Measurements from ENCODE around the gene CHD6.
A peak's percentile ranks its signal among the peaks of the same experiment; 100 is the strongest.

CHD6 gene, protein sequence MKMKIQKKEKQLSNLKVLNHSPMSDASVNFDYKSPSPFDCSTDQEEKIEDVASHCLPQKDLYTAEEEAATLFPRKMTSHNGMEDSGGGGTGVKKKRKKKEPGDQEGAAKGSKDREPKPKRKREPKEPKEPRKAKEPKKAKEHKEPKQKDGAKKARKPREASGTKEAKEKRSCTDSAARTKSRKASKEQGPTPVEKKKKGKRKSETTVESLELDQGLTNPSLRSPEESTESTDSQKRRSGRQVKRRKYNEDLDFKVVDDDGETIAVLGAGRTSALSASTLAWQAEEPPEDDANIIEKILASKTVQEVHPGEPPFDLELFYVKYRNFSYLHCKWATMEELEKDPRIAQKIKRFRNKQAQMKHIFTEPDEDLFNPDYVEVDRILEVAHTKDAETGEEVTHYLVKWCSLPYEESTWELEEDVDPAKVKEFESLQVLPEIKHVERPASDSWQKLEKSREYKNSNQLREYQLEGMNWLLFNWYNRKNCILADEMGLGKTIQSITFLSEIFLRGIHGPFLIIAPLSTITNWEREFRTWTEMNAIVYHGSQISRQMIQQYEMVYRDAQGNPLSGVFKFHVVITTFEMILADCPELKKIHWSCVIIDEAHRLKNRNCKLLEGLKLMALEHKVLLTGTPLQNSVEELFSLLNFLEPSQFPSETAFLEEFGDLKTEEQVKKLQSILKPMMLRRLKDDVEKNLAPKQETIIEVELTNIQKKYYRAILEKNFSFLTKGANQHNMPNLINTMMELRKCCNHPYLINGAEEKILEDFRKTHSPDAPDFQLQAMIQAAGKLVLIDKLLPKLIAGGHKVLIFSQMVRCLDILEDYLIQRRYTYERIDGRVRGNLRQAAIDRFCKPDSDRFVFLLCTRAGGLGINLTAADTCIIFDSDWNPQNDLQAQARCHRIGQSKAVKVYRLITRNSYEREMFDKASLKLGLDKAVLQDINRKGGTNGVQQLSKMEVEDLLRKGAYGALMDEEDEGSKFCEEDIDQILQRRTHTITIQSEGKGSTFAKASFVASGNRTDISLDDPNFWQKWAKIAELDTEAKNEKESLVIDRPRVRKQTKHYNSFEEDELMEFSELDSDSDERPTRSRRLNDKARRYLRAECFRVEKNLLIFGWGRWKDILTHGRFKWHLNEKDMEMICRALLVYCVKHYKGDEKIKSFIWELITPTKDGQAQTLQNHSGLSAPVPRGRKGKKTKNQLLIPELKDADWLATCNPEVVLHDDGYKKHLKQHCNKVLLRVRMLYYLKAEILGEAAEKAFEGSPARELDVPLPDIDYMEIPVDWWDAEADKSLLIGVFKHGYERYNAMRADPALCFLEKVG (N-terminal part only)

DNA sequence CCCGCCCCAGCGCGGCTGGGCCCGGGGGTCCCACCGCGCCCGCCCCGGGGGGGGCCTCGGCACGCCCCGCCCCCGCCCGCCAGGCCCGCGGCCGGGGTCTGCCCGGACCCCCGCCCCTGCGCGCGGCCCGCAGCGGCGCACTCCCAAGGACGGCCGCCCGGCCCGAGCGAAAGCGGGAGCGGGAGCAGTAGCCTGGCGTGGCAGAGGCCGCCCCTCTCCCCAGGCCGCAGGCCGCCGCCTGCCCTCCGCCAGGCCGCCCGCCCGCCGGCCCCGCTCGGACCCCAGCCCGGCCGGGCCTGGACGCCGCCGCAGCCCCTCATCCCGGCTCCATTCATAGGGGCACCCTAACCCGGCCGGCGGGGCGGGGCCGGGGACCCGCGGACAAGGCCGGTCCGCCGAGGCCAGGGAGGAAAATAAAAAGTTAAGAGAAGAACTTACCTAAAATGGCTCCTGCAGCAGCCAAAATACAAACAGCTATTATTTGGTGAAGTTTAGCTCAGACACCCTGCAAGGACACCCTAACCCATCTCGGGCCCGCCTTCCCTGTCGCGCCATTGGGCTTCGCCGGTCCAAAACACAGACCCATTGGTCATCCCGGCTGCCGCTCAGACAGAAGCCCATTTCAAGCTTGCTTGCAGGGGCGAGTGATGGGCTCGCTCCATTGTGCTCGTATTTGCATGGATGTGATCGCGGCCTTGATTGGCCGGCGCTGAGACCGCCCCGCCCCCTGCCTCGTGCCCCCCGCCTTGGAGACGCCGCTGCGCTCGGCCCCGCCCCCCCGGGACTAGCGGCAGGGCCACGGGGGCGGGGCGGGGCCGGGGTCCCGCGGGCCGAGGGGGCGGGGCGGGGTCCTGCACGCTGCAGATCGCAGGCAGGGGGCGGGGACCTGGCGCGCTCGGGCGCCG is at the start of gene CHD6:
CHD6 (minus strand) TSS at position 476 of the 905 bp plus-strand sequence. CDS start 67,040 bp downstream, outside the sequence.
- in situ Hi-C loops (cut with HindIII; ENCODE audit: low pct_ligation_motif_present, low pct_unique_long_range_greater_than_20kb, low sequenced_read_pairs), result no loop called here
- DNase-seq, result peak; percentile 98

DNA sequence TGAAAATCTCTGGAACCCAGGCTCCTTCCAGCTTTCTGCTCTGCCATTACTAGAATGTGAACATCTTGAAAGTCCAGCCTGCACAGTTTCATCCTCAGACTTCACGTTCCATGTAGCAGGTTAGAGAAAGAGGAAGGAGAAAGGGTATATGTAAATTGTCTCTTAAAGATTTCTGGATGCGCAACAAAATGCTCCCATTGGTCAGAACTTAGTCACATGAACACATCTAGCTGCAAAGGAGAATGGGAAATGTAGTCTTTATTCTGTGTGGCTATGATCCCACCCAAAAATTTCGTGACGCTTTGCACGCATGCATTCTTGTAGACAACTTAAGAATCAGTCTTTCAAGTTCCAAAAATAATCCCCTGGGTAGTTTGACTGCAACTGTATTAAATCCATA is 46.4 kb upstream of the CHD6 start:
- no peak for DNase-seq
- in situ Hi-C loops (cut with HindIII; ENCODE audit: low pct_ligation_motif_present, low pct_unique_long_range_greater_than_20kb, low sequenced_read_pairs), result no loop called here

DNA sequence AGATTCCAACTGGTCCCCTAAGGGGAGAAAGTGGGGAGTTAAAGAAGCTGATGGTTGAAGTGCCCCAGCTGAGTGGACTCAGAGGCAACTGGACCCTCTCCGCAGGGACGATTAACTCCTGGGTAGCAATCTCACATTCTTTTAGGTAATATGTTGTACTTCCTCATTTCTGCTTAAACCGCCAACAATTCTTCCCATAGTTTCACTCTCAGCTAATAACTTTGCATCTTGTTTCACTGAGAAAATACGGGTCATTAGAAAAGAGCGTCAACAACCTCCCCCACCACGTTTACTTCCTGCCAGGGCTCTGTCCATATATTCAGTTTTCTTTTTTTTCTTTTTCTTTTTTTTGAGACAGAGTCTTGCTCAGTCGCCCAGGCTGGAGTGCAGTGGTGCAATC is 39.5 kb upstream of the CHD6 start:
- in situ Hi-C loops (cut with HindIII; ENCODE audit: low pct_ligation_motif_present, low pct_unique_long_range_greater_than_20kb, low sequenced_read_pairs), result no loop called here

DNA sequence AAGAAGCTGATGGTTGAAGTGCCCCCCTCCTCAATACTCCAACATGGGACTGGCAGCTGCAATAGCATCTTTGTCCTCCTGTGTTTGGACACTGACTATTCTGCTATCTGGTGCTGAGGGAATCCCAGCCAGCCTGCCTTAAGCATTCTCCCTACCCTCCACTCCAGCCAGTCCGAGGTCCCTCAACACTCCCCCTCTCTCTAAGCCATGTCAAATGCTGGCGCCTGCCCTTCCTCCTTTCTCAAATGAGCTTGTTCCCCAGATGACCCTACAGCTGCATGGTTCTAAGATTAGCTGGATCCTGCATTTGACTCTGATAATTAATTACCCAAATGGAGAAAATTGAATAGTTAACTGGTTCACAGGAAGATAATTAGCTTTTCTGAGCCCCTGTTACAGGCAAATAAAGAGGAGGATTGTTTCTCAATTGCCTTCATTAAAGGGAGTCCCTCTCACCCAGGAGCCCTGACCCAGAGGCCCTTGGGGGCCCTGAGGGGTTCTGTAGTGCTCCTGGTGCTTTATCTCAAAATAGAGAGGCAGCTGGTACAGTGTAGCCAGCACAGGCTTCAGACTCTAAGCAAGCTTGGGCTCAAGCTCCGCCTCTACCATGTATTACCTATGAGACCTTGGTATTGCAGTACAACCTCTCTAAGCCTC is 37.9 kb upstream of the CHD6 start:
- no peak for DNase-seq
- in situ Hi-C loops (cut with HindIII; ENCODE audit: low pct_ligation_motif_present, low pct_unique_long_range_greater_than_20kb, low sequenced_read_pairs), result no loop called here

More for the DNA sequence above, 39.5 kb upstream of the CHD6 start:
- no peak for DNase-seq

DNA sequence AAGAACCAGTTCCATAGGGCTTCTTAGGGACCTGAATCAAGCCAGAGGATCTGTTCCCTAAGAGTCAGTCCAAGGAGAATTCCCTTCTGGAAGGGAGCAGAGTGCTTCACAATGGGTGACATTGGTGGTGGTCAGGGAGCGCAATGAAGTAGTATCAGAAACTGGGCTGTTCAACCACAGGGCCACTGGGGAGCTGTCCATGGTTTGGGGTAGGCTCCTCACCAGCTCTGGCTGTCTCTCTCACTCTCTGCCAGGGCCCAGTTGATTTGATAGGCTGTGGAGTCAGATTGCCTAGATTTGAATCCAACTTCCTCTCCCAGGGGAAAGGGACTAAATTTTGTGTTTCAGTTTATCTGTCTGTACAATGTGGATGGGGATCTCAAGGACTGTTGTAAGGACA is 36.7 kb upstream of the CHD6 start:
- peak; percentile 3 for DNase-seq
- in situ Hi-C loops (cut with HindIII; ENCODE audit: low pct_ligation_motif_present, low pct_unique_long_range_greater_than_20kb, low sequenced_read_pairs), result no loop called here

DNA sequence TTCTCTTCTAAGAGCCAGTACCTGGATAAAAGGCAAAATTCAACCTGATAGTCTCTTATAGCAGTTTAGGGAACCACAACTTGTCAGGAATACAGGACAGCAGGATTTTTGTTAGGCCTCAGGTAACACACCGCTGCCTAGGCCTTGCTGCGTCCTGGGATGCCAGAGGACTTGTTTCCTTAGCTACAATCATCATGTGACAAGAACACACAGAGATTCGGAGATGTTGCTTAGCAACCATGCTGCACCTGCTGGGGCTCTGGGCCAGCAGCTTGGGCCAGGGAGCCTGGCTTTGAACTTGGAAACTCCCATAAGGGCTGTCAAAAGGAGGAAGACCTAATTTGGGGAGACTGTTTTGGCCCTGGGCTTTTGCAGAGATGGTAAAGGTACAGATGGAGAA is 36.1 kb upstream of the CHD6 start:
- in situ Hi-C loops (cut with HindIII; ENCODE audit: low pct_ligation_motif_present, low pct_unique_long_range_greater_than_20kb, low sequenced_read_pairs), result no loop called here
- no peak for DNase-seq

DNA sequence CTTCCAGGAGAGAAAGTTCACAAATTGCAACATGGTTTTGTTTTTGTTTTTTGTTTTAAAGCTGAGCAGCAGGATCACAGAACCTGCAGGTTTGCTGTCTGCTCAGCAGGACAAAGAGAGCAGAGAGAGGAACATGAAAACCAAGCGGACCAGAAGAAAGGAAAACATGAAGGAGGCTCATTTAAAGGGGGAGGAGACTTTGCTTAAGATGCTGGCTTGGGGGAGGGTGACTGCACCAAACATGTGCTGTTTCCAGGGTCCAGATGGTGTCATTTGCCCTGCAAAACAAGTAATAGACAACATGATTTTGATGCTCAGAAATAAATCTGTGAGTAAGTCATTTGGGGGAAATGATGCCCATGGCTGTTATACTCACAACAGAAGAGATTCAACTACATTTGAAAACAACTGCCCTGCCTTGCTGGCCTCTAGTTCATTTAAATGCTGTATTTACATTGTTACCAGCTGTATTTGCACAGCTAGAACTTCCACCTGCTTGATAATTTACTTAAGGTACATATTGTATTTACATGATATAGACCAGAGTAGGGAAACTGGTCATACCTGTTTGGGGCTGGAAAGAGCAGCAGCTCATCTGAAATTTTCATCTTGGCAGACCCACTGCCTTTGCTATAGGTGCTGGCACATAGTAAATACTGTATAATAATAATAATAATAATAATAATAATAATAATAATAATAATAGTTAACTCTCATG is 32.2 kb upstream of the CHD6 start:
- DNase-seq, result no peak
- in situ Hi-C loops (cut with HindIII; ENCODE audit: low pct_ligation_motif_present, low pct_unique_long_range_greater_than_20kb, low sequenced_read_pairs), result no loop called here

DNA sequence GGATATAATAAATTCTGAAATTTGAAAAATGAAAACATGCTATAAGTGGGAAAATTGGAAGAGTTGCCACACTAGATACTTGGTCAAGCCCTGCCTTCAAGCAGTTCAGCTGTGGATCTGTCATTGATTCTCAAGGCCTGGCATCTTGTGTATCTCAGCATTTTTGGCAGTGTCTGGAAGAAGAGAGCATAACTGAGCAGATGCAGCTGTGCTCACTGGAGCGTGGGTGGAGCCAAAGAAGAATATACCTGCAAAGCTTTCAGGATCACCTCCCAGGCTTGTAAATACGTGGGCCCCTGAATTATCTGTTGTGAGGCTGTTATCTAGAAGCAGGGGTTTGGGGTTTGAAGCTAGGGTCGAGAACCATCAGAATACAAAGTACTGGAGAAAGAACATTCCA is 31.3 kb upstream of the CHD6 start:
- in situ Hi-C loops (cut with HindIII; ENCODE audit: low pct_ligation_motif_present, low pct_unique_long_range_greater_than_20kb, low sequenced_read_pairs), result no loop called here
- no peak for DNase-seq

DNA sequence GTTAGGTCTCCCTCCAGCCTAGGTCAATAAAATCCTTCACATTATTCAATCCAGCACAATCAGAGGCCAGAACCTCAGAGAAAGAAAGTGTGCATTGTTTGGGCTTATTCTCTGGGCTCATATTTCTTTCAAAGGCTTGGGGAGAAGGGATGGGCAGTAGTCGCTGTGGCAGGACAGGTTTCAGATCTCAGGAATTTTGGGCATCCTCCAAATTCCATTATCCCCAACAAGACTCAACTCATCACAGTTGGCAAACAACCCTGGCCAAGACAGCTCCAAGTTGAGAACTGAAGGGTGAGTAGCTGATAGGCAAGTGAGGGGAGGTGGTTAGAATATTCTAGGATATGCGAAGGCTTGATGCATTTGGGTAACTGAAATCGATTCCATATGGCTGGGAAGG is 27.2 kb upstream of the CHD6 start:
- in situ Hi-C loops (cut with HindIII; ENCODE audit: low pct_ligation_motif_present, low pct_unique_long_range_greater_than_20kb, low sequenced_read_pairs), result no loop called here
- DNase-seq, result no peak

DNA sequence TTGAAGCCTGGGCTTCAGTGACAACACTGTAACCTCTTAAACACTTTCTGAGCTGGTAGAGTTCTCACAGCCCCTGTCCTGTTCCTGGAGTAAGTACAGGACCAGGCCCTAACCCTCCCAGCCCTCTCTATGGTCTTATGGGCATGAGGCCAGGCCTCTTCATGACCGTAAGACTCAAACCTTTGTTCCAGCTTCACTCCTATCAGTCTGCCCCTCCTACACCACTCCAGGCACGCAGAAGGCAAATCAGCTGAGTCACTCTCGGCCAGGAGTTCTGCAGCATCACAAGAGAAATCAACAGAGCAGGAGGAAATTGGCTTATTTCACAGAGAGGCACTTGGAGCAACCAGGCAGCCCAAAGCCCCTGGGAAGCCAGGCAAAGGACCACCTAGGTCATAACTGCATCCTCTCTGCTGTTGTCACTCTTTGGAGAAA is 25.3 kb upstream of the CHD6 start:
- in situ Hi-C loops (cut with HindIII; ENCODE audit: low pct_ligation_motif_present, low pct_unique_long_range_greater_than_20kb, low sequenced_read_pairs), result no loop called here
- peak; percentile 5 for DNase-seq

DNA sequence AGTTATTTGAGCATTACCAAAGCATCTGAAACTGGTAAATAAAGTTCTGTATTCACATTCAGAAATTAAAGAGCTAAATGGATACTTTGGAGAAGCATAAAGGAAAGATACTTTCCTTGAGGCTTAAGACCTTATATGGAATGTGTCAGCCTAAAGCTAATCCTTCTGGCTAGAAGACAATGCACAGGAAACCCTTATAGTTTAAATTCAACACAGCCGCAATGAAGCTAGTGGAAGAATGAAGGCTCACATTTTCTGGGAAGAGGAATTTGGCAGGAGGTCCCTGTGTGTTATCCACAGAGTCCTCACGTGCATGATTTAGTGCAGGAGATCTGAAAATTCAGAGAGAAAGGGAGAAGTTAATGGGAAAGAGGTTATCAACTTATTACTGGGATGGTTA is 21.5 kb upstream of the CHD6 start:
- no peak for DNase-seq
- in situ Hi-C loops (cut with HindIII; ENCODE audit: low pct_ligation_motif_present, low pct_unique_long_range_greater_than_20kb, low sequenced_read_pairs), result no loop called here

DNA sequence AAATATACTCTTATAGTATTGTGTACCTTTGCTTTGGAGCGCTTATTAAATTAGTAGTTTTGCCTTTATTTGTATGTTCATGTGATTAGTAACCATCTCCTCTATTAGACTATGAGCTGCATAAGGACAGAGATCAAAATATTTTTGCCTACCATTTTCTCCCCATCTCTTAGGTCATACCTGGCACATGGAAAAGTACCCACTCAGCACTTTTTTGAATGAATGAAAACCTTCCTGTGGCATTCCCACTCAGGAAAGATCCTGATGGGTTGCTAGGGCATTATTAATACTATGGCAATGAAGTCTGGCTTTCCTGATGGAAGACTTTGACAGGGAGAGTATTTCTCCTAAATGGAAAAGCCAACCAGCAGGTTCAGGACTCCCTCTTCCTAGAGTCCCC is 20.3 kb upstream of the CHD6 start:
- DNase-seq, result no peak
- in situ Hi-C loops (cut with HindIII; ENCODE audit: low pct_ligation_motif_present, low pct_unique_long_range_greater_than_20kb, low sequenced_read_pairs), result no loop called here

DNA sequence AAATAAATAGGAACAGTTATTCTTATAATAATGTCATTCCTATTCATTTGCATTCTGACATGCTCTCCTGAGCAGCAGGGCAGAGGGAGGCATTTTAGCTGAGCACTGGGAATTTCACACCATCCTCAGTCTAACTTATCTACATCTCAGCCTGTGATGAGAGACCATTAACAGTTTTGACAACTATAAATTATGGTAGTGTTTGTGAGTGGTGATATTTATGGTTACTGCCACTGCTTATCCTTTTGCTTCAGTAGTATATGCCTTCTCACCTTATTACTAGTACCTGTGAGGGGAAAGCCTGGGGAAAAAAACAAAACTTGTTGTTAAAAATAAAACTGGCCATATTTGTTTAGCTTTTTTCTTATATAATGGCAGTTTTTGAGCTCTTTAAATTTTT is 17.0 kb upstream of the CHD6 start:
- no peak for DNase-seq
- in situ Hi-C loops (cut with HindIII; ENCODE audit: low pct_ligation_motif_present, low pct_unique_long_range_greater_than_20kb, low sequenced_read_pairs), result no loop called here

DNA sequence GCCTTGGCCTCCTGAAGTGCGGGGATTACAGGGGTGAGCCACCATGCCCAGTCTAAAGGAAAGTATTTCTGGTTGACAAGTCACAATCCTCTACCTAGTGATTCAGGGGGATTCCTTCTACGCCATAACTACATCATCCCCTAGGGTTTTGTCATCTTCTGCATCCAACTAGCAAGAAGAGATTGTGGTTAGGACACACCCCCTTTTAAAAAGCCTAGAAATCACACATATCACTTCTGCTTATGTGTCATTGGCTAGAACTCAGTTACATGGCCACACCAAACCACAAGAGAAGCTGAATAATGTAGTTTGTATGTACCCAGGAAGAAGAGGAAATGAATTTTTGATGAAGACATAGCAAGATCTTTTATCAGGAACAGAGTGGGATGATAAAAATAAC is 14.7 kb upstream of the CHD6 start:
- no peak for DNase-seq
- in situ Hi-C loops (cut with HindIII; ENCODE audit: low pct_ligation_motif_present, low pct_unique_long_range_greater_than_20kb, low sequenced_read_pairs), result no loop called here

DNA sequence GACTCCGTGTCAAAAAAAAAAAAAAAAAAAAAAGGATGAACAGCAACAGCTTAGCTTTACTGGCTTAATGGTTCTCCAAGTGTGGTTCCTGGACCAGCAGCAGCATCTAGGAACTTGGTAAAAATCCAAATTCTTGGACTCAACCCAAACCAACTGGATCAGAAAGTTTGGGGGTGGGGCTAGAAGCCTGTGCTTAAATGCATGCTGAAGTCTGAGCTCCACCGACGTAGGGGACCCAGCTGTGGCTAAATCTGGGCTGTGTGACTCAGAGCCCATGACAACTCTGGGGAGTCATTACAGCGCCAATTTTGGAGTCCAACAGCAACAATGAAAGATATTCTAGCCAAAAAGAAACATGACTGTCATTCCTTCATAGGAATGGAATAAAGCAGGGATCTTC is 13.6 kb upstream of the CHD6 start:
- no peak for DNase-seq
- in situ Hi-C loops (cut with HindIII; ENCODE audit: low pct_ligation_motif_present, low pct_unique_long_range_greater_than_20kb, low sequenced_read_pairs), result no loop called here

DNA sequence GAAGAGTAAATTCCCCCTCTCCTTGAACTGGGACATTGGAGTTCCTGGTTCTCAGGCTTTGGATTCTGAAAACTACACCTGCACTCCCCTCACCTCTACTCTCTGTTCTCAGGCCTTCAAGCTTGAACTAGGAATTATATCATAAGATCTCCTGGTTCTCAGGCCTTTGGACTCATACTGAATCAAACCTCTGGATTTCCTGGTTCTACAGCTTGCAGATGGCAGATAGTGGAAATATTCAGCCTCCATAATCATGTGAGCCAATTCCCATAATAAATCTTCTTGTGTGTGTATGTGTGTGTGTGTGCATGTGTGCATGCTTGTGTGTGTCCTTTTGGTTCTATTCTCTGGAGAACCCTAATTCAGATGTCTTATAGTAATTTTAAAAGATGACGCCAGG is 12.7 kb upstream of the CHD6 start:
- in situ Hi-C loops (cut with HindIII; ENCODE audit: low pct_ligation_motif_present, low pct_unique_long_range_greater_than_20kb, low sequenced_read_pairs), result no loop called here
- DNase-seq, result no peak
